IMR-90 (cell line): ENCODE data around the gene CAMTA1. TPM values are rescaled to one million over a fixed set of nuclear protein-coding genes. Genes with fewer than 3 reads are reported as not detected.

Experiments used
- ATAC-seq: fragments of 200-7000 bp; cut with Tn5 transposase; 2 replicates; pipeline ENCODE4 v1.9.1; 2020; ENCODE audit warnings: low read depth, mild to moderate bottlenecking, moderate library complexity
- BruUV-seq: library from RNA; stranded (reverse); fragments of 400-500 nt; replicated peaks from 2 replicates; lab custom pipeline; 2021; lab: Mats Ljungman, UMichigan
- CTCF ChIA-PET: fragments of 300-600 bp; formaldehyde crosslinking; extraction: SDS; loops from one replicate; lab custom pipeline; 2021; ENCODE audit warnings: antibody characterized with exemption; lab: Yijun Ruan, JAX
- POLR2A ChIA-PET: fragments of 300-600 bp; sonication (Branson Sonifier 250); formaldehyde crosslinking; loops from one replicate; lab custom pipeline; 2022; ENCODE audit warnings: antibody characterized with exemption; ENCODE audit not compliant: unreplicated experiment; lab: Charles Lee
- DNase-seq: peaks from one replicate; pipeline ENCODE4 v3.0.0; 2013
- H2AFZ ChIP-seq: replicated peaks from 2 replicates; pipeline ENCODE3; 2013; ENCODE audit warnings: low read length, mild to moderate bottlenecking; ENCODE audit not compliant: poor library complexity
- H2AK5ac ChIP-seq: 2 replicates; pipeline ENCODE4 v1.6.1; 2013; ENCODE audit warnings: low read depth, low read length, inconsistent platforms
- H2AK9ac ChIP-seq: replicated peaks from 2 replicates; pipeline ENCODE3; 2013; ENCODE audit warnings: mild to moderate bottlenecking, low read depth, low read length, moderate library complexity; ENCODE audit not compliant: poor library complexity
- H2BK120ac ChIP-seq: 2 replicates; pipeline ENCODE4 v1.6.1; 2013; ENCODE audit warnings: low read depth, low read length, inconsistent platforms
- H2BK15ac ChIP-seq: 3 replicates; pipeline ENCODE4 v1.6.1; 2013; ENCODE audit warnings: low read depth, low read length, inconsistent platforms
- H2BK20ac ChIP-seq: 2 replicates; pipeline ENCODE4 v1.6.1; 2013; ENCODE audit warnings: low read depth, mild to moderate bottlenecking, inconsistent platforms, low read length, moderate library complexity
- H2BK5ac ChIP-seq: 2 replicates; pipeline ENCODE4 v1.6.1; 2013; ENCODE audit warnings: mild to moderate bottlenecking, low read depth, low read length, inconsistent platforms; ENCODE audit not compliant: poor library complexity, severe bottlenecking
- H3K14ac ChIP-seq: replicated peaks from 2 replicates; pipeline ENCODE4 v1.6.1; 2013; ENCODE audit warnings: low read depth, low read length, inconsistent platforms
- H3K18ac ChIP-seq: 2 replicates; pipeline ENCODE4 v1.6.1; 2013; ENCODE audit warnings: low read depth, low read length, control low read depth
- H3K23ac ChIP-seq: 2 replicates; pipeline ENCODE4 v1.6.1; 2013; ENCODE audit warnings: low read depth, low read length, inconsistent platforms
- H3K27ac ChIP-seq: 2 replicates; pipeline ENCODE4 v1.5.1; 2013; ENCODE audit warnings: mild to moderate bottlenecking, control low read depth, low read length; ENCODE audit not compliant: insufficient read depth
- H3K27me3 ChIP-seq: 2 replicates; pipeline ENCODE4 v1.6.1; 2013; ENCODE audit warnings: low read length; ENCODE audit not compliant: control insufficient read depth, insufficient read depth
- H3K36me3 ChIP-seq: 2 replicates; pipeline ENCODE4 v1.6.1; 2013; ENCODE audit warnings: low read length, mixed read lengths; ENCODE audit not compliant: control insufficient read depth, insufficient read depth
- H3K4ac ChIP-seq: 2 replicates; pipeline ENCODE4 v1.6.1; 2013; ENCODE audit warnings: low read depth, low read length, inconsistent platforms
- H3K4me1 ChIP-seq: 2 replicates; pipeline ENCODE4 v1.6.1; 2013; ENCODE audit warnings: low read length, mixed read lengths; ENCODE audit not compliant: control insufficient read depth, insufficient read depth
- H3K4me2 ChIP-seq: 2 replicates; pipeline ENCODE4 v1.6.1; 2013; ENCODE audit warnings: low read depth, mild to moderate bottlenecking, control low read depth, low read length, moderate library complexity
- H3K4me3 ChIP-seq: 2 replicates; pipeline ENCODE4 v1.5.1; 2013; ENCODE audit warnings: low read depth, mild to moderate bottlenecking, control low read depth, low read length, moderate library complexity; ENCODE audit not compliant: insufficient read depth
- H3K56ac ChIP-seq: 2 replicates; pipeline ENCODE4 v1.6.1; 2013; ENCODE audit warnings: low read length, inconsistent platforms; ENCODE audit not compliant: insufficient read depth; ENCODE audit errors: extremely low read depth
- H3K79me1 ChIP-seq, 2 experiments: 2 replicates each; pipeline ENCODE4 v1.6.1; 2013; ENCODE audit warnings: low read length in 2 of 2, inconsistent platforms in 1 of 2, low read depth in 1 of 2
- H3K9ac ChIP-seq: 2 replicates; pipeline ENCODE4 v1.6.1; 2013; ENCODE audit warnings: low read depth, low read length, control low read depth
- H3K9me1 ChIP-seq: 2 replicates; pipeline ENCODE4 v1.6.1; 2013; ENCODE audit warnings: low read length, inconsistent platforms; ENCODE audit not compliant: insufficient read depth
- H3K9me3 ChIP-seq: 2 replicates; pipeline ENCODE4 v1.6.1; 2013; ENCODE audit warnings: low read length; ENCODE audit not compliant: control insufficient read depth, insufficient read depth
- H4K20me1 ChIP-seq: 2 replicates; pipeline ENCODE4 v1.6.1; 2013; ENCODE audit warnings: low read length, inconsistent platforms; ENCODE audit not compliant: insufficient read depth
- H4K5ac ChIP-seq: 2 replicates; pipeline ENCODE4 v1.6.1; 2013; ENCODE audit warnings: mild to moderate bottlenecking, low read depth, low read length, control low read depth
- H4K8ac ChIP-seq, 2 experiments: 2 replicates each; pipeline ENCODE4 v1.6.1; 2013; ENCODE audit warnings: low read depth in 2 of 2, low read length in 2 of 2, control low read depth in 1 of 2, inconsistent platforms in 1 of 2
- H4K91ac ChIP-seq: 2 replicates; pipeline ENCODE4 v1.6.1; 2013; ENCODE audit warnings: low read depth, low read length, inconsistent platforms; ENCODE audit not compliant: insufficient read depth
- FOS ChIP-seq: fragments of 150-350 bp; IDR thresholded peaks from 2 replicates; pipeline ENCODE4 v1.6.1; 2016; ENCODE audit warnings: low read depth, low read length
- WGBS, 2 experiments: methylation state at CpG; one replicate each; pipeline versions ENCODE4 v1.1.5 to v1.1.7; 2013; ENCODE audit warnings: missing lambda C conversion rate in 2 of 2; ENCODE audit not compliant: insufficient read length in 1 of 2; ENCODE audit errors: extremely low coverage in 2 of 2; 5-methylcytosine and 5-hydroxymethylcytosine counted together
- dilution Hi-C: fragments of 300-500 bp; cut with HindIII; formaldehyde crosslinking; loops from one replicate; pipeline ENCODE4 v1.14.3; 2018; ENCODE audit warnings: low sequenced_read_pairs; ENCODE audit not compliant: unreplicated experiment
- in situ Hi-C: fragments of 300-500 bp; cut with MboI; formaldehyde crosslinking; loops from 3 replicates; pipeline ENCODE4 v1.14.3; 2019; ENCODE audit warnings: low sequenced_read_pairs, inconsistent platforms, mixed read lengths
- intact Hi-C: fragments of 100-400 bp; cut with micrococcal nuclease; formaldehyde crosslinking; loops from 2 replicates; pipeline ENCODE4 v1.10.0; 2022
- polyA plus RNA-seq, 3 experiments: library from polyadenylated mRNA; depleted of rRNA; stranded (reverse); fragments of >200 nt; gene quantifications; 2 replicates each; pipeline ENCODE4 v1.2.3, GENCODE V29; 2012; ENCODE audit warnings: low replicate concordance in 1 of 3
- total RNA-seq: library from RNA; depleted of rRNA; stranded (reverse); fragments of >200 nt; gene quantifications from 2 replicates; pipeline ENCODE4 v1.2.3, GENCODE V29; 2012

Gene CAMTA1
- total and polyA plus RNA-seq, 2 of the 4 experiments (the other 2 are of a cell fraction): 35.5 to 74.3 TPM

- no TSS peak for BruUV-seq
Observed at GRCh38 chr1:7152655-7153054, 367.4 kb downstream of the CAMTA1 start.

More at GRCh38 chr1:7152655-7153054, 367.4 kb downstream of the CAMTA1 start:
- H3K4me3 ChIP-seq: no peak overlapping the region
- no peak overlapping the region for H3K4me2 ChIP-seq
- no peak overlapping the region for H3K27ac ChIP-seq
- no peak overlapping the region for H3K4ac ChIP-seq
- H4K20me1 ChIP-seq: no peaks in the 10 kb centered on the region
- 0 out of 2 replicates have a peak overlapping the region, but pooled peaks have one; percentile 11 for H3K56ac ChIP-seq
- H3K18ac ChIP-seq: no peak overlapping the region
- TF ChIP-seq FOS: no peak
- peaks cover 4% of the 10 kb centered on the region; the same call in 1 of the 2 replicates for H3K9me1 ChIP-seq
- no peaks in the 10 kb centered on the region for H3K4me1 ChIP-seq
- no peak overlapping the region for H2BK5ac ChIP-seq
- CTCF ChIA-PET: no interaction called here
- no peaks in the 10 kb centered on the region for H3K79me1 ChIP-seq
- POLR2A ChIA-PET: no interaction called here
- ATAC-seq (no peak), DNase-seq (no peak)
- no peak overlapping the region for H2BK15ac ChIP-seq
- intact Hi-C loops (no loop called here), in situ Hi-C loops (no loop called here), dilution Hi-C loops (no loop called here)
- H2AFZ ChIP-seq: no peak overlapping the region
- H2BK20ac ChIP-seq: no peak overlapping the region
- H3K9me3 ChIP-seq: no peaks in the 10 kb centered on the region
- H2AK9ac ChIP-seq: no peak overlapping the region
- H3K27me3 ChIP-seq: peaks cover 20% of the 10 kb centered on the region
- H2AK5ac ChIP-seq: no peak overlapping the region
- no peaks in the 10 kb centered on the region for H3K36me3 ChIP-seq
- no peak overlapping the region for H4K91ac ChIP-seq
- H3K14ac ChIP-seq: no peak overlapping the region
- H4K8ac ChIP-seq: no peak overlapping the region
- H2BK120ac ChIP-seq: no peak overlapping the region
- no peak overlapping the region for H3K9ac ChIP-seq
- 39% methylated on average over 7 of the region's 10 CpGs; no CpG with 5 or more reads in 1 of the 2 experiments for whole genome bisulfite sequencing, 2 experiments
- H3K23ac ChIP-seq: no peak overlapping the region
- H4K5ac ChIP-seq: no peak overlapping the region
